ENCODE data around the gene EEF1G. TPM values are rescaled to one million over a fixed set of nuclear protein-coding genes. Genes with fewer than 3 reads are reported as not detected.

Gene EEF1G
- total and polyA plus RNA-seq, 2 of the 13 experiments (the other 11 are each of a cell fraction or from before 2014, with no cell fraction given), result 1,787 to 2,144 TPM

DNA sequence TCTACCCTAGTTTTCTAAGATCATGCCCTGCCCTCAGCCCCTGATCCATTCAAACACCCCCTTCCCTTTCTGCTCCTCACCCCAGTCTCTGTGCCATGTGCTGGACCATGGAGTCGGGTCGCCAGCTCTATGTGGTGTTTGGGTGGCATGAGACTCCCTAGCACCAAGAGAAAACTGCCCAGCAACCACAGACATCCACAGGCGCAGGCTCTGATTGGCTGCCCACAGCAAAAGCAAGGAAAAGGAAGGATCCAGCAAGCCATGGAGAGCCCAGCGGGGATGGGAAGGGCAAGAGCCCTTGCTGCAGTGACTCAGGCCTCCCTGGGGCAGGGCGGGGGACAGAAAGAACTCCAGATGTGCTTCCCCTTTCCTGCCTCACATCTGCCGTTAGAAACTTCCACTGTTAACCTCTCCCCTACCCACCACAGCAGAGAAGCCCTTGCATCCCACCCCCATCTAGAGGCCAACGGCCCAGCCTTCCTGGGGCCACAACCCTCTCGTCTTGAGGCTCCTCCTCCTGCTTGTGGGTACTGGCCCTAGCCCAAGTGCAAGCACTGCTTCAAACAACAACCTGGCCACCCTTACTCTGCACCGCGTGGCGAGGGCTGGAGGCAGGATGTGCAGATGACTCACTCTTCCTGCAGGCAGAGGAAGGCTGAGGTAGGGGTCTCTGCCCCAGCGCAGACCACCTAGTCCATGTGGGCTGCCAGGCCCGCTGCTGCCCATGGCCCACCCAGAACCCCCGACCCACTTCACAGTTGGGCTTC, 17.4 kb downstream of the EEF1G start (continued):
- TF ChIP-seq, protein P1, sequence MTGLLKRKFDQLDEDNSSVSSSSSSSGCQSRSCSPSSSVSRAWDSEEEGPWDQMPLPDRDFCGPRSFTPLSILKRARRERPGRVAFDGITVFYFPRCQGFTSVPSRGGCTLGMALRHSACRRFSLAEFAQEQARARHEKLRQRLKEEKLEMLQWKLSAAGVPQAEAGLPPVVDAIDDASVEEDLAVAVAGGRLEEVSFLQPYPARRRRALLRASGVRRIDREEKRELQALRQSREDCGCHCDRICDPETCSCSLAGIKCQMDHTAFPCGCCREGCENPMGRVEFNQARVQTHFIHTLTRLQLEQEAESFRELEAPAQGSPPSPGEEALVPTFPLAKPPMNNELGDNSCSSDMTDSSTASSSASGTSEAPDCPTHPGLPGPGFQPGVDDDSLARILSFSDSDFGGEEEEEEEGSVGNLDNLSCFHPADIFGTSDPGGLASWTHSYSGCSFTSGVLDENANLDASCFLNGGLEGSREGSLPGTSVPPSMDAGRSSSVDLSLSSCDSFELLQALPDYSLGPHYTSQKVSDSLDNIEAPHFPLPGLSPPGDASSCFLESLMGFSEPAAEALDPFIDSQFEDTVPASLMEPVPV (CRISPR knock-in tag; IDR thresholded peaks at IDR 0.05), result no peak
- TF ChIP-seq SNAI1 (CRISPR knock-in tag; IDR thresholded peaks at IDR 0.05; ENCODE audit: borderline replicate concordance) (no peak), NFYC (CRISPR knock-in tag; IDR thresholded peaks at IDR 0.05) (peak; percentile 61; the same call in 1 of the 2 replicates), ZBTB33 (CRISPR knock-in tag; IDR thresholded peaks at IDR 0.05) (peak; percentile 70), ZNF687 (CRISPR knock-in tag; IDR thresholded peaks at IDR 0.05) (peak; percentile 78), TARDBP (CRISPR knock-in tag; IDR thresholded peaks at IDR 0.05) (no peak), PPARG (CRISPR knock-in tag; conservative IDR thresholded peaks at IDR 0.05) (no peak), ZSCAN31 (CRISPR knock-in tag; IDR thresholded peaks at IDR 0.05; ENCODE audit: low read depth) (no peak), RFXANK (CRISPR knock-in tag; IDR thresholded peaks at IDR 0.05) (peak; percentile 99), GABPB1 (CRISPR knock-in tag; IDR thresholded peaks at IDR 0.05) (no peak), CC2D1A (CRISPR knock-in tag; IDR thresholded peaks at IDR 0.05) (no peak), ZNF777 (CRISPR knock-in tag; IDR thresholded peaks at IDR 0.05) (no peak), ZNF800 (CRISPR knock-in tag; IDR thresholded peaks at IDR 0.05) (no peak), PRMT3 (CRISPR knock-in tag; IDR thresholded peaks at IDR 0.05; ENCODE audit: borderline replicate concordance, low read depth) (no peak), ZFP62 (CRISPR knock-in tag; IDR thresholded peaks at IDR 0.05) (no peak), SIN3A (IDR thresholded peaks at IDR 0.05; ENCODE audit: borderline replicate concordance, low read depth, low read length) (no peak)
- TF ChIP-seq, protein P2, sequence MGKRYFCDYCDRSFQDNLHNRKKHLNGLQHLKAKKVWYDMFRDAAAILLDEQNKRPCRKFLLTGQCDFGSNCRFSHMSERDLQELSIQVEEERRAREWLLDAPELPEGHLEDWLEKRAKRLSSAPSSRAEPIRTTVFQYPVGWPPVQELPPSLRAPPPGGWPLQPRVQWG (CRISPR knock-in tag; IDR thresholded peaks at IDR 0.05; ENCODE audit: borderline replicate concordance, low read depth), result no peak
- TF ChIP-seq, protein P3, sequence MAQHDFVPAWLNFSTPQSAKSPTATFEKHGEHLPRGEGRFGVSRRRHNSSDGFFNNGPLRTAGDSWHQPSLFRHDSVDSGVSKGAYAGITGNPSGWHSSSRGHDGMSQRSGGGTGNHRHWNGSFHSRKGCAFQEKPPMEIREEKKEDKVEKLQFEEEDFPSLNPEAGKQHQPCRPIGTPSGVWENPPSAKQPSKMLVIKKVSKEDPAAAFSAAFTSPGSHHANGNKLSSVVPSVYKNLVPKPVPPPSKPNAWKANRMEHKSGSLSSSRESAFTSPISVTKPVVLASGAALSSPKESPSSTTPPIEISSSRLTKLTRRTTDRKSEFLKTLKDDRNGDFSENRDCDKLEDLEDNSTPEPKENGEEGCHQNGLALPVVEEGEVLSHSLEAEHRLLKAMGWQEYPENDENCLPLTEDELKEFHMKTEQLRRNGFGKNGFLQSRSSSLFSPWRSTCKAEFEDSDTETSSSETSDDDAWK (CRISPR knock-in tag; IDR thresholded peaks at IDR 0.05), result no peak

All from HepG2 (cell line).